GM12878 (cell line): Measurements from ENCODE around the gene SMG6. TPM values are rescaled to one million over a fixed set of nuclear protein-coding genes. Genes with fewer than 3 reads are reported as not detected.

Experiments used
- ATAC-seq: fragments of 200-7000 bp; cut with Tn5 transposase; 3 replicates; pipeline ENCODE4 v1.9.1; 2020; ENCODE audit warnings: mild to moderate bottlenecking, moderate library complexity
- BruUV-seq: library from RNA; stranded (reverse); fragments of 400-500 nt; replicated peaks from 2 replicates; lab custom pipeline; 2021; lab: Mats Ljungman, UMichigan
- CTCF ChIA-PET: fragments of 300-600 bp; sonication (Branson Sonifier 250); formaldehyde crosslinking; extraction: SDS; loops from one replicate; lab custom pipeline; 2021; ENCODE audit warnings: inconsistent platforms; lab: Yijun Ruan, JAX
- POLR2A ChIA-PET: fragments of 350-600 bp; formaldehyde crosslinking; extraction: SDS; loops from one replicate; lab custom pipeline; 2021; ENCODE audit warnings: inconsistent platforms; lab: Charles Lee
- RAD21 ChIA-PET: fragments of 300-600 bp; sonication (Branson Sonifier 250); formaldehyde crosslinking; loops from one replicate; lab custom pipeline; 2023; ENCODE audit warnings: antibody characterized with exemption; ENCODE audit not compliant: unreplicated experiment; lab: Charles Lee
- SMC1A ChIA-PET: fragments of 300-600 bp; sonication (Branson Sonifier 250); formaldehyde crosslinking; loops from one replicate; lab custom pipeline; 2023; ENCODE audit not compliant: unreplicated experiment, uncharacterized antibody; lab: Charles Lee
- DNase-seq: peaks from one replicate; pipeline ENCODE4 v3.0.0-alpha.2; 2011; ENCODE audit warnings: low read depth, low spot score
- FAIRE-seq: peaks from 3 replicates; lab custom pipeline; 2011; peaks lifted over from hg19 to GRCh38; lab: Jason Lieb, UNC
- H2AFZ ChIP-seq: 2 replicates; pipeline ENCODE4 v1.6.0; 2011; ENCODE audit warnings: low read depth, low read length, control low read depth; ENCODE audit not compliant: control insufficient read depth
- H3K27ac ChIP-seq: 2 replicates; pipeline ENCODE4 v1.5.1; 2011; ENCODE audit warnings: control low read depth; ENCODE audit not compliant: control insufficient read depth, insufficient read depth
- H3K27me3 ChIP-seq, 2 experiments: replicated peaks in 1 of 2; 2 replicates each; pipeline versions ENCODE4 v1.6.0 to v1.6.1; 2011; ENCODE audit warnings: low read length in 1 of 2; ENCODE audit not compliant: control insufficient read depth in 2 of 2, insufficient read depth in 2 of 2
- H3K36me3 ChIP-seq, 2 experiments: 2 replicates each; pipeline ENCODE4 v1.5.1; 2011; ENCODE audit warnings: low read length in 1 of 2; ENCODE audit not compliant: control insufficient read depth in 2 of 2, insufficient read depth in 2 of 2
- H3K4me1 ChIP-seq: 2 replicates; pipeline ENCODE4 v1.6.1; 2011; ENCODE audit warnings: mild to moderate bottlenecking, low read length, moderate library complexity, mixed read lengths; ENCODE audit not compliant: control insufficient read depth, insufficient read depth
- H3K4me2 ChIP-seq: 2 replicates; pipeline ENCODE4 v1.6.0; 2011; ENCODE audit warnings: control low read depth; ENCODE audit not compliant: control insufficient read depth, insufficient read depth
- H3K4me3 ChIP-seq: fragments of 200-600 bp; sonication (generic); 2 replicates; pipeline ENCODE4 v1.5.1; 2016
- H3K79me2 ChIP-seq: 2 replicates; pipeline ENCODE4 v1.6.0; 2011; ENCODE audit warnings: low read length; ENCODE audit not compliant: control insufficient read depth, insufficient read depth
- H3K9ac ChIP-seq: 2 replicates; pipeline ENCODE4 v1.8.0; 2011; ENCODE audit warnings: low read length, control low read depth, mixed read lengths; ENCODE audit not compliant: control insufficient read depth, insufficient read depth
- H3K9me3 ChIP-seq: replicated peaks from 3 replicates; pipeline ENCODE4 v1.5.1; 2011; ENCODE audit warnings: mild to moderate bottlenecking, low read length; ENCODE audit not compliant: control insufficient read depth, insufficient read depth
- H4K20me1 ChIP-seq: 2 replicates; pipeline ENCODE4 v1.6.0; 2011; ENCODE audit not compliant: control insufficient read depth, insufficient read depth
- CHD4 ChIP-seq: fragments of 200-600 bp; sonication (generic); IDR thresholded peaks from 2 replicates; pipeline ENCODE4 v1.6.1; 2016; ENCODE audit warnings: mild to moderate bottlenecking
- CUX1 ChIP-seq: IDR thresholded peaks from 2 replicates; pipeline ENCODE4 v1.6.1; 2012; ENCODE audit warnings: improper control_type of control experiment, low read depth, low read length; ENCODE audit not compliant: insufficient replicate concordance
- DPF2 ChIP-seq: fragments of 450-650 bp; IDR thresholded peaks from 2 replicates; pipeline ENCODE4 v1.6.1; 2017; ENCODE audit warnings: mild to moderate bottlenecking
- ETV6 ChIP-seq, 2 experiments: fragments of 450-650 bp in 1 of 2; IDR thresholded peaks in 1 of 2; conservative IDR thresholded peaks in 1 of 2; 2 replicates each; pipeline ENCODE4 v1.6.1; 2014; ENCODE audit warnings: antibody characterized with exemption in 1 of 2, borderline replicate concordance in 1 of 2, low read depth in 1 of 2, mild to moderate bottlenecking in 1 of 2, moderate library complexity in 1 of 2
- IKZF1 ChIP-seq: fragments of 450-650 bp; conservative IDR thresholded peaks from 2 replicates; pipeline ENCODE4 v1.6.1; 2017; ENCODE audit warnings: antibody characterized with exemption, mild to moderate bottlenecking
- IRF3 ChIP-seq: fragments of 450-650 bp; IDR thresholded peaks from 2 replicates; pipeline ENCODE4 v1.6.1; 2014; ENCODE audit warnings: mild to moderate bottlenecking
- NFYB ChIP-seq: IDR thresholded peaks from 2 replicates; pipeline ENCODE4 v1.6.1; 2011; ENCODE audit warnings: low read depth, mild to moderate bottlenecking, low read length, improper control_type of control experiment, moderate library complexity; ENCODE audit not compliant: insufficient read depth
- POLR2AphosphoS5 ChIP-seq: IDR thresholded peaks from 2 replicates; pipeline ENCODE4 v1.6.1; 2011; ENCODE audit warnings: mild to moderate bottlenecking, low read length, inconsistent platforms
- POU2F2 ChIP-seq: IDR thresholded peaks from 3 replicates; pipeline ENCODE4 v1.6.1; 2011; ENCODE audit warnings: low read depth, mild to moderate bottlenecking, low read length, borderline replicate concordance
- WGBS: methylation state at CpG from one replicate; pipeline ENCODE4 v1.1.6; 2016; ENCODE audit warnings: low lambda C conversion rate; ENCODE audit not compliant: insufficient replicate concordance, insufficient coverage; ENCODE audit errors: missing lambda C conversion rate; 5-methylcytosine and 5-hydroxymethylcytosine counted together
- in situ Hi-C: fragments of 300-500 bp; cut with MboI; formaldehyde crosslinking; loops from 9 replicates; pipeline ENCODE4 v1.14.3; 2018; ENCODE audit warnings: mixed read lengths
- intact Hi-C: fragments of 100-400 bp; cut with micrococcal nuclease; formaldehyde crosslinking; loops from one replicate; pipeline ENCODE4 v1.14.2; 2022; ENCODE audit not compliant: unreplicated experiment
- polyA plus RNA-seq, 11 experiments: library from polyadenylated mRNA; depleted of rRNA in 4 of 11; unstranded in 6 of 11; stranded (reverse) in 5 of 11; fragments of >200 nt; fragmentation: Nextera tagmentation in 4 of 11; fragmentation: Illumina TruSeq in 1 of 11; extraction: Ambion mirVana in 4 of 11; extraction: Trizol in 1 of 11; gene quantifications; 1 replicate in 1 of 11; 2 replicates in 10 of 11; pipeline versions ENCODE4 v1.2.1 to v1.2.3, GENCODE V29; 2011 to 2016; ENCODE audit warnings: inconsistent platforms in 2 of 11, missing spikeins in 2 of 11, low read depth in 1 of 11
- total RNA-seq, 4 experiments: library from RNA; depleted of rRNA in 3 of 4; stranded (reverse); fragments of >200 nt in 3 of 4; fragmentation: Illumina TruSeq in 1 of 4; extraction: Trizol in 1 of 4; gene quantifications; 2 replicates each; pipeline versions ENCODE4 v1.2.1 to v1.2.3, GENCODE V29; 2013 to 2021
- TF ChIP-seq, protein P1 (sequence below), 3 experiments: IDR thresholded peaks in 2 of 3; conservative IDR thresholded peaks in 1 of 3; 2 replicates each; pipeline ENCODE4 v1.5.1; 2011; ENCODE audit warnings: low read depth in 3 of 3, low read length in 3 of 3, mild to moderate bottlenecking in 3 of 3, control low read depth in 2 of 3, moderate library complexity in 2 of 3, inconsistent platforms in 1 of 3, mixed read lengths in 1 of 3; ENCODE audit not compliant: control insufficient read depth in 2 of 3, insufficient read depth in 1 of 3; ENCODE audit errors: extremely low read depth in 1 of 3

The SMG6 gene
- total and polyA plus RNA-seq, 10 of the 15 experiments (the other 5 are each of a cell fraction or from before 2014, with no cell fraction given) = 0.58 to 28.7 (median 15.7) TPM

DNA sequence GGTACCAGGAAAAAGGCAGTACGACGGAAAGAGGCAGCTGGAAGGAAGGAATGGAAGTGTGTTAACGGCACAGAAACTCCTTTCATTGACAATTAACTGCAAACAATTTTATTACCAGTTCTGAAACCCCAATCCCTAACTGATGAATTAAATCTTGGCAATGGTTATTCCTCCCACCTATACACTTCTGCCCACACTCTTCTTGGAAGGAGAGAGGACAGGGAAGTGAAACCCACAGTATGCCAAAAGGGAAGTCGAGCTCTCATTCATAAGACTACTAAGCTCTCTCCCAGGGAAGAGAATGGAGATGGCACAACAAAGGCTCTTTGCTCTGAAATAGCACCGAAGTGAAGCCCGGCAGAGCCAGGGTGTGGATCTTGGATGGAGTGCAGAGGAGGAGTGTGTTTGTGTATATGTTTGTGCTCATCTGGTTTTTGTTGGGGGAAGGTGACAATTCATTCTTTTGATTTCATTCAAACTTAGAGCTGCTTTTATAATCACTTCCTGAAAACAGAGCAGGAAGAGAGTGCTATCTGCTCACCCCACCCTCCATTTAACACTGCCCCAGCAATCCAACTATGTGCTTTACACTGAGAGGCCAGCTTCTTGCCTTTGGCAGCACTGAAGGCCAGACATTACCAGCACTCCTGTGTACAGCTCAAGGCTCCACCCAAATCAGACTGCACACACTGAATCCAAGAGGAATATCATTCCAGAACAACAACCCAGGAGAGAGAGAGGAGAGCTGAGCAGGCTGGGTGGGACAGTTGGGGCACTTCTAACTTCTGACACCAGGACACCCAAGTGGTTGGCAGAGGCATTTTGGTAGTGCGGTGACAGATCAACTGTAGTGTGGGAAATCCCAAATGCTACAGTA, 180.0 kb downstream of the SMG6 start (continued):
- TF ChIP-seq IKZF1 = peak; percentile 81

DNA sequence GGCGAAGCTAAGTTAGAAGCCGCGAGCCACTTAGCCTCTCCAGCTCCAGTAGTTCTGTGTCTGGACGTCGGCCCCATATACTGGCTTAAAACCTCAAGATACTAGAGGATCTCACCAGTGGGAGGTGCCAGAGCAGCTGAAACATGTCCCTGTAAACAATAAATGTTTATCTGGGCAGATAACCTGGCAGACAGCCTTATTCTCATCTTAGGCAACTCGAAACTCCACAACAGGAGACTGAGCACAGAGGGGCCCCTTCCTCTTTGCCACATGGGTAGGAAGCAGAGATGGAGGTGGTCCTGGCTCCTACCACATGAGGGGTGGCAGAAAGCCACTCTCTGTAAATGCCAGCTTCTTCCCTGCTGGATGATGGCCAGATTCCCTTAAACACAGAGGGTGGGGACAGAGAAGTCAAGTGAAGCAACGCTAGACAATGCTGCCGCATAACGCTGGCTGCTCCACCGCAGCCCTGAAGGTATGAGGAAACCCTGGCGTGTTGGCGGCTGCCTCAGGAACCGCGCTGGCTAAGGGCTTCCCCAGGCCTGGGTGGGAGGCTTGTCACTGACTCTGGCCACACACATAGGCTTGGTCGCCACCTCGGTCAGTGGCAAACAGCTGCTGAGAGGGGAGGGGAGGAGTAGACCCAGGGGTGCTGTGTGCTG, 180.8 kb downstream of the SMG6 start:
- no peaks in the 10 kb centered on the region for H3K27me3 ChIP-seq
- H3K4me2 ChIP-seq = peak overlapping the region; percentile 83
- peak overlapping the region; percentile 65 for H3K27ac ChIP-seq
- H3K36me3 ChIP-seq = peaks cover 2 to 3% of the 10 kb centered on the region in 2 experiments; a peak in 2 of 4 replicates
- no peaks in the 10 kb centered on the region for H3K79me2 ChIP-seq
- H3K9me3 ChIP-seq = no peaks in the 10 kb centered on the region
- H3K4me3 ChIP-seq = no peak overlapping the region
- H3K9ac ChIP-seq = no peak overlapping the region; the same call in 1 of the 2 replicates
- H2AFZ ChIP-seq = no peak overlapping the region; the same call in 1 of the 2 replicates
- intact Hi-C loops = no loop called here
- BruUV-seq = no TSS peak
- H4K20me1 ChIP-seq = no peaks in the 10 kb centered on the region
- FAIRE-seq (no peak), DNase-seq (no peak), ATAC-seq (peak; percentile 79)
- in situ Hi-C loops = no loop called here
- WGBS = 60% methylated on average over 16 of the region's 16 CpGs
- ChIA-PET RAD21 (interaction anchor here (0.6 to 4.5 kb wide), 17 partner anchors 8 to 122 kb away, joined by 3 to 30 read pairs (median 4); no protein-coding TSS in a partner anchor), POLR2A (interaction anchor here (1.1 to 7.8 kb wide), 5 partner anchors 10 to 65 kb away, joined by 3 to 67 read pairs (median 6); no protein-coding TSS in a partner anchor), CTCF (interaction anchor here (0.8 to 8.4 kb wide), 23 partner anchors 10 to 260 kb away, joined by 3 to 65 read pairs (median 4); no protein-coding TSS in a partner anchor), SMC1A (interaction anchor here (0.8 to 7.9 kb wide), 19 partner anchors 8 to 160 kb away, joined by 3 to 74 read pairs (median 4); no protein-coding TSS in a partner anchor)
- H3K4me1 ChIP-seq = peaks cover 23% of the 10 kb centered on the region
- TF ChIP-seq POLR2AphosphoS5 (no peak), POU2F2 (no peak), IRF3 (no peak), DPF2 (no peak), CUX1 (no peak), NFYB (no peak), CHD4 (no peak), ETV6 (conservative IDR thresholded peaks at IDR 0.05 in 1 of 2, IDR thresholded peaks at IDR 0.05 in 1 of 2; ENCODE audit: borderline replicate concordance in 1 of 2, low read depth in 1 of 2) (peak in 1 of 2 experiments; percentile 19; a peak in 1 of 4 replicates)
- TF ChIP-seq, protein P1, sequence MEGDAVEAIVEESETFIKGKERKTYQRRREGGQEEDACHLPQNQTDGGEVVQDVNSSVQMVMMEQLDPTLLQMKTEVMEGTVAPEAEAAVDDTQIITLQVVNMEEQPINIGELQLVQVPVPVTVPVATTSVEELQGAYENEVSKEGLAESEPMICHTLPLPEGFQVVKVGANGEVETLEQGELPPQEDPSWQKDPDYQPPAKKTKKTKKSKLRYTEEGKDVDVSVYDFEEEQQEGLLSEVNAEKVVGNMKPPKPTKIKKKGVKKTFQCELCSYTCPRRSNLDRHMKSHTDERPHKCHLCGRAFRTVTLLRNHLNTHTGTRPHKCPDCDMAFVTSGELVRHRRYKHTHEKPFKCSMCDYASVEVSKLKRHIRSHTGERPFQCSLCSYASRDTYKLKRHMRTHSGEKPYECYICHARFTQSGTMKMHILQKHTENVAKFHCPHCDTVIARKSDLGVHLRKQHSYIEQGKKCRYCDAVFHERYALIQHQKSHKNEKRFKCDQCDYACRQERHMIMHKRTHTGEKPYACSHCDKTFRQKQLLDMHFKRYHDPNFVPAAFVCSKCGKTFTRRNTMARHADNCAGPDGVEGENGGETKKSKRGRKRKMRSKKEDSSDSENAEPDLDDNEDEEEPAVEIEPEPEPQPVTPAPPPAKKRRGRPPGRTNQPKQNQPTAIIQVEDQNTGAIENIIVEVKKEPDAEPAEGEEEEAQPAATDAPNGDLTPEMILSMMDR (IDR thresholded peaks at IDR 0.05 in 2 of 3, conservative IDR thresholded peaks at IDR 0.05 in 1 of 3; ENCODE audit: control insufficient read depth in 2 of 3, extremely low read depth in 1 of 3, insufficient read depth in 1 of 3, low read depth in 3 of 3, low read length in 3 of 3) = 0 out of 6 replicates have a peak, but pooled peaks of 2 of the 3 experiments have one; percentile 1 to 7
